T follicular helper cell (primary cell): ENCODE results near the gene MBLAC1.

Experiments used
- DNase-seq: peaks from one replicate; pipeline ENCODE4 v3.0.0-alpha.2; 2020; ENCODE audit warnings: low read depth
- total RNA-seq, 2 experiments: gene quantifications; one replicate each; lab custom pipeline; 2026; lab: John Stamatoyannopoulos, UW

The MBLAC1 gene
- total RNA-seq: 1.8 to 3.1 reads per million in 2 experiments

GRCh38 chr7:100126931-100127865 is at the start of gene MBLAC1:
Gene MBLAC1, plus strand, starts transcription at chr7:100126967. Its CDS starts 429 bp downstream, at chr7:100127396.
- DNase-seq: peak; percentile 91

GRCh38 chr7:100077205-100077604 is 49.6 kb upstream of the MBLAC1 start:
- DNase-seq: no peak

- no peak for DNase-seq
Observed at GRCh38 chr7:100079024-100079560, 47.7 kb upstream of the MBLAC1 start.

GRCh38 chr7:100080907-100081534 is 45.7 kb upstream of the MBLAC1 start:
- DNase-seq: no peak

- peak; percentile 95 for DNase-seq
Observed at GRCh38 chr7:100081535-100082102, 45.1 kb upstream of the MBLAC1 start, which contains the start of gene ZNF3. Gene ZNF3, minus strand, starts transcription at chr7:100081723. Its CDS starts 4,366 bp downstream, at chr7:100077357.

- no peak for DNase-seq
Observed at GRCh38 chr7:100082978-100083377, 43.8 kb upstream of the MBLAC1 start.

- DNase-seq: no peak
Observed at GRCh38 chr7:100085515-100085914, 41.3 kb upstream of the MBLAC1 start.

GRCh38 chr7:100087055-100087750 is 39.6 kb upstream of the MBLAC1 start:
- no peak for DNase-seq

- DNase-seq: no peak
Observed at GRCh38 chr7:100088095-100088620, 38.6 kb upstream of the MBLAC1 start.

- DNase-seq: peak; percentile 86
Observed at GRCh38 chr7:100088621-100089457, 37.9 kb upstream of the MBLAC1 start, which contains the start of gene COPS6. Gene COPS6, plus strand, starts transcription at chr7:100088969. Its CDS starts 22 bp downstream, at chr7:100088991.

- no peak for DNase-seq
Observed at GRCh38 chr7:100089458-100090196, 37.1 kb upstream of the MBLAC1 start.

GRCh38 chr7:100090527-100091410 is 36.0 kb upstream of the MBLAC1 start:
- DNase-seq: no peak

- DNase-seq: no peak
Observed at GRCh38 chr7:100091411-100092181, 35.2 kb upstream of the MBLAC1 start.

- no peak for DNase-seq
Observed at GRCh38 chr7:100093054-100093453, 33.7 kb upstream of the MBLAC1 start.

- no peak for DNase-seq
Observed at GRCh38 chr7:100093498-100093897, 33.3 kb upstream of the MBLAC1 start.

GRCh38 chr7:100093925-100094486 is 32.8 kb upstream of the MBLAC1 start:
- no peak for DNase-seq

GRCh38 chr7:100095289-100095688 is 31.5 kb upstream of the MBLAC1 start:
- no peak for DNase-seq
